Keratinocyte (primary cell): ENCODE data around the gene CXCL14. TPM values are rescaled to one million over a fixed set of nuclear protein-coding genes. Genes with fewer than 3 reads are reported as not detected.

Experiments
- DNase-seq: peaks from one replicate; pipeline ENCODE4 v3.0.0-alpha.2; 2011; ENCODE audit warnings: low read depth, missing footprints, low spot score
- FAIRE-seq: peaks from 2 replicates; lab custom pipeline; 2011; peaks lifted over from hg19 to GRCh38; lab: Jason Lieb, UNC
- H2AFZ ChIP-seq: 2 replicates; pipeline ENCODE4 v1.6.0; 2012; ENCODE audit warnings: low read length, control low read depth, inconsistent platforms; ENCODE audit not compliant: control insufficient read depth
- H3K27ac ChIP-seq: 2 replicates; pipeline ENCODE4 v1.5.1; 2011; ENCODE audit warnings: low read length; ENCODE audit not compliant: control insufficient read depth, insufficient read depth
- H3K27me3 ChIP-seq: 3 replicates; pipeline ENCODE4 v1.6.0; 2011; ENCODE audit warnings: low read length; ENCODE audit not compliant: control insufficient read depth, insufficient read depth; ENCODE audit errors: extremely low read depth
- H3K36me3 ChIP-seq, 2 experiments: 2 replicates in 1 of 2; 3 replicates in 1 of 2; pipeline ENCODE4 v1.5.1; 2011; ENCODE audit warnings: low read length in 2 of 2, mild to moderate bottlenecking in 1 of 2; ENCODE audit not compliant: control insufficient read depth in 2 of 2, insufficient read depth in 2 of 2; ENCODE audit errors: extremely low read depth in 1 of 2
- H3K4me1 ChIP-seq: 3 replicates; pipeline ENCODE4 v1.5.1; 2011; ENCODE audit warnings: low read length; ENCODE audit not compliant: control insufficient read depth, insufficient read depth; ENCODE audit errors: extremely low read depth
- H3K4me2 ChIP-seq: 3 replicates; pipeline ENCODE4 v1.6.0; 2011; ENCODE audit warnings: low read depth, low read length; ENCODE audit not compliant: control insufficient read depth, insufficient read depth; ENCODE audit errors: extremely low read depth
- H3K4me3 ChIP-seq, 3 experiments: fragments of 200-600 bp in 1 of 3; sonication (generic) in 1 of 3; 2 replicates in 2 of 3; 3 replicates in 1 of 3; pipeline ENCODE4 v1.5.1; 2011 to 2016; ENCODE audit warnings: low read length in 3 of 3, mild to moderate bottlenecking in 3 of 3, control low read depth in 2 of 3, inconsistent platforms in 1 of 3, low read depth in 1 of 3, mixed read lengths in 1 of 3, mixed run types in 1 of 3, moderate library complexity in 1 of 3; ENCODE audit not compliant: control insufficient read depth in 2 of 3, insufficient read depth in 2 of 3; ENCODE audit errors: extremely low read depth in 1 of 3
- H3K79me2 ChIP-seq: 2 replicates; pipeline ENCODE4 v1.6.0; 2012; ENCODE audit warnings: low read length; ENCODE audit not compliant: control insufficient read depth, insufficient read depth
- H3K9ac ChIP-seq: 3 replicates; pipeline ENCODE4 v1.6.0; 2011; ENCODE audit warnings: low read length; ENCODE audit not compliant: control insufficient read depth, insufficient read depth; ENCODE audit errors: extremely low read depth
- H3K9me1 ChIP-seq: 3 replicates; pipeline ENCODE4 v1.6.0; 2011; ENCODE audit warnings: low read length; ENCODE audit not compliant: control insufficient read depth, insufficient read depth; ENCODE audit errors: extremely low read depth
- H3K9me3 ChIP-seq: 2 replicates; pipeline ENCODE4 v1.5.1; 2012; ENCODE audit warnings: low read depth, low read length; ENCODE audit not compliant: control insufficient read depth
- H4K20me1 ChIP-seq: 3 replicates; pipeline ENCODE4 v1.6.0; 2011; ENCODE audit warnings: low read length; ENCODE audit not compliant: control insufficient read depth, insufficient read depth; ENCODE audit errors: extremely low read depth
- EZH2 ChIP-seq: IDR thresholded peaks from one replicate; pipeline ENCODE4 v1.6.1; 2012; ENCODE audit warnings: inconsistent platforms, mild to moderate bottlenecking, low read length, moderate library complexity
- dilution Hi-C: fragments of 300-500 bp; cut with MboI; formaldehyde crosslinking; loops from one replicate; pipeline ENCODE4 v1.7.0; 2020; ENCODE audit warnings: low sequenced_read_pairs; ENCODE audit not compliant: extremely low pct_ligation_motif_present
- polyA plus RNA-seq, 5 experiments: library from polyadenylated mRNA; depleted of rRNA in 3 of 5; stranded (reverse) in 3 of 5; stranded (forward) in 1 of 5; unstranded in 1 of 5; fragments of >200 nt; gene quantifications; 1 replicate in 1 of 5; 2 replicates in 3 of 5; 3 replicates in 1 of 5; pipeline versions ENCODE4 v1.2.1 to v1.2.3, GENCODE V29; 2011 to 2012; ENCODE audit warnings: missing spikeins in 2 of 5, low read depth in 1 of 5, low replicate concordance in 1 of 5
- TF ChIP-seq, protein P1 (sequence below), 3 experiments: IDR thresholded peaks in 1 of 3; conservative IDR thresholded peaks in 1 of 3; optimal IDR thresholded peaks in 1 of 3; 2 replicates in 2 of 3; 3 replicates in 1 of 3; pipeline versions ENCODE3 to v1.5.1; 2011; ENCODE audit warnings: low read length in 3 of 3, mild to moderate bottlenecking in 3 of 3, moderate library complexity in 2 of 3, control low read depth in 1 of 3, inconsistent platforms in 1 of 3; ENCODE audit not compliant: insufficient read depth in 2 of 3; ENCODE audit errors: extremely low read depth in 1 of 3

CXCL14 gene
- polyA plus RNA-seq, 1 donor (not counting 4 experiments of a cell fraction or from before 2014, with no cell fraction given): 124 TPM

DNA sequence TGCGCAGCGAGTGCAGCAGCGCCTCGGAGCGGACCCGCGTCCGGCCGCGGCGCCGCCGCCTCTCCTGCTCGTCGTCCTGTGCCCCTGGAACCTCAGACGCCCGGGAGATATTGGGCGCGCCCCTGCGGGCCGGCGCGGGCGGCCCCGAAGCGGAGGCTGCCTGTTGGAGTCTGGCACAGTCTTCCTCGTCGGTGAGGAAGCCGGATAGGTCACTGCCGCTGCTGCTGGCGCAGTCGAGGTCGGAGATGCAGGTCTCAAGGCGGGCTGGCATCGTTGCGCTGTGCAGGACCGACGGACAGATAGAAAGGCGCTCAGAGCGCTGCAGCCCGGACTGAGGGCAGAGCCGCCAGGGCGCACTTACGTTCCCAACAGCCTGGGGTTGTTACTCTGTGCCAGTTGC is 43.4 kb downstream of the CXCL14 start:
- H3K27me3 ChIP-seq: peaks cover 55% of the 10 kb centered on the region
- FAIRE-seq: no peak

DNA sequence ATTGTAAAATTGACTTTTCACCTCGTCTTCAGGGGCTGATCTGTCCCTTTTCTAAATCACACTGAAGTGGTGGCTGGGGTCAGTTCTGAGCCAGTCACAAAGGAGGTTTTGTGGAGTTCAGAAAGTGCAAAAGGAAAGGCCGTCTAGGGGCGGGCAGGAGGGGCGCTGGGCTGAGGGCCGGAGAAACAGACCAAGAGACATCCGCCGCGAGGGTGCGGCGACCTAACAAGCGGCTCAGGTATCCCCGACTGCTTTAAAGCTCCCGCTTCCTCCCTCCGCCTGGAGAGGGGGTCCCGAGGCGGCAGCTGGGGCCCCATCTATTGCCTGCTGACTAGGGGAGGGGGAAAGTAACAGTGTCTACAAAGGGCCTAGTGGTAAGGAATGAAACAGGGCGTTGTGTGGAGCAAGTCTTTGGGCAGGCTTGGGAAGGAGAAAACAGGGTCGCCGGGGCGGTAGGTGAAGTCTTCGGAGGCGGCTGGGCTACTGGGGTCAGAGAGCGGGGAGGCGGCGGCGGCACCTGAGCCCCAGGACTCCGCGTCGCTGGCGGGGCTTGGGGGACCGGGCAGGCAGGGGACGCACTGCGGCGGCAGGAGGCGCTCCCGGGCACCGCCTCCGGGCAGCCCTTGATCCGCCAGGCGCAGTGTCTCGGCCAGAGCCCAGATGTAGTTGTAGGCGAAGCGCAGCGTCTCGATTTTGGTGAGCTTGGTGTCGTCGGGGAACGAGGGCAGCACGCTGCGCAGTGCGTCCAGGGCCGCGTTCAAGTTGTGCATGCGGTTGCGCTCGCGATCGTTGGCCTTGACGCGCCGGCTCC is 44.0 kb downstream of the CXCL14 start:
- no peak for TF ChIP-seq EZH2
- TF ChIP-seq, protein P1, sequence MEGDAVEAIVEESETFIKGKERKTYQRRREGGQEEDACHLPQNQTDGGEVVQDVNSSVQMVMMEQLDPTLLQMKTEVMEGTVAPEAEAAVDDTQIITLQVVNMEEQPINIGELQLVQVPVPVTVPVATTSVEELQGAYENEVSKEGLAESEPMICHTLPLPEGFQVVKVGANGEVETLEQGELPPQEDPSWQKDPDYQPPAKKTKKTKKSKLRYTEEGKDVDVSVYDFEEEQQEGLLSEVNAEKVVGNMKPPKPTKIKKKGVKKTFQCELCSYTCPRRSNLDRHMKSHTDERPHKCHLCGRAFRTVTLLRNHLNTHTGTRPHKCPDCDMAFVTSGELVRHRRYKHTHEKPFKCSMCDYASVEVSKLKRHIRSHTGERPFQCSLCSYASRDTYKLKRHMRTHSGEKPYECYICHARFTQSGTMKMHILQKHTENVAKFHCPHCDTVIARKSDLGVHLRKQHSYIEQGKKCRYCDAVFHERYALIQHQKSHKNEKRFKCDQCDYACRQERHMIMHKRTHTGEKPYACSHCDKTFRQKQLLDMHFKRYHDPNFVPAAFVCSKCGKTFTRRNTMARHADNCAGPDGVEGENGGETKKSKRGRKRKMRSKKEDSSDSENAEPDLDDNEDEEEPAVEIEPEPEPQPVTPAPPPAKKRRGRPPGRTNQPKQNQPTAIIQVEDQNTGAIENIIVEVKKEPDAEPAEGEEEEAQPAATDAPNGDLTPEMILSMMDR (optimal IDR thresholded peaks at IDR 0.05 in 1 of 3, IDR thresholded peaks at IDR 0.05 in 1 of 3, conservative IDR thresholded peaks at IDR 0.05 in 1 of 3; ENCODE audit: extremely low read depth in 1 of 3, insufficient read depth in 2 of 3, low read length in 3 of 3): peak in 1 of 3 experiments; percentile 13
- no peak overlapping the region for H2AFZ ChIP-seq
- dilution Hi-C loops: no loop called here
- no peaks in the 10 kb centered on the region for H4K20me1 ChIP-seq
- no peak overlapping the region for H3K27ac ChIP-seq
- no peaks in the 10 kb centered on the region for H3K36me3 ChIP-seq
- H3K79me2 ChIP-seq: no peaks in the 10 kb centered on the region
- H3K4me2 ChIP-seq: peak overlapping the region; percentile 37
- H3K9me3 ChIP-seq: no peaks in the 10 kb centered on the region
- DNase-seq (no peak), FAIRE-seq (no peak)
- no peak overlapping the region for H3K9ac ChIP-seq
- no peaks in the 10 kb centered on the region for H3K9me1 ChIP-seq
- H3K4me1 ChIP-seq: peaks cover 5% of the 10 kb centered on the region
- peaks cover 52% of the 10 kb centered on the region for H3K27me3 ChIP-seq
- no peak overlapping the region for H3K4me3 ChIP-seq

More for the DNA sequence above, 43.4 kb downstream of the CXCL14 start:
- H3K4me1 ChIP-seq: peaks cover 5% of the 10 kb centered on the region
- H3K4me3 ChIP-seq: peak overlapping the region in 1 of 3 experiments; percentile 43
- peak; percentile 93 for TF ChIP-seq EZH2
- TF ChIP-seq, protein P1 (optimal IDR thresholded peaks at IDR 0.05 in 1 of 3, IDR thresholded peaks at IDR 0.05 in 1 of 3, conservative IDR thresholded peaks at IDR 0.05 in 1 of 3; ENCODE audit: extremely low read depth in 1 of 3, insufficient read depth in 2 of 3, low read length in 3 of 3): no peak
- H3K9me3 ChIP-seq: no peaks in the 10 kb centered on the region
- no peak overlapping the region for H3K9ac ChIP-seq
- no peaks in the 10 kb centered on the region for H4K20me1 ChIP-seq
- H3K79me2 ChIP-seq: no peaks in the 10 kb centered on the region
- no peaks in the 10 kb centered on the region for H3K36me3 ChIP-seq
- H3K27ac ChIP-seq: no peak overlapping the region
- H3K4me2 ChIP-seq: peak overlapping the region; percentile 56
- H2AFZ ChIP-seq: peak overlapping the region; percentile 53
- dilution Hi-C loops: no loop called here
- no peak for DNase-seq
- H3K9me1 ChIP-seq: no peaks in the 10 kb centered on the region
